NCI-H2107 (cell line): Measurements from ENCODE around the gene USP34.

Source experiments
- DNase-seq: peaks from one replicate; lab custom pipeline; 2025; lab: John Stamatoyannopoulos, UW

Gene USP34

GRCh38 chr2:61371027-61371426 is 99.9 kb downstream of the USP34 start:
- no peak for DNase-seq

- no peak for DNase-seq
Observed at GRCh38 chr2:61368687-61369665, 101.9 kb downstream of the USP34 start.

GRCh38 chr2:61367177-61367576 is 103.7 kb downstream of the USP34 start:
- no peak for DNase-seq

GRCh38 chr2:61363580-61363979 is 107.3 kb downstream of the USP34 start:
- DNase-seq: no peak

GRCh38 chr2:61362873-61363272 is 108.0 kb downstream of the USP34 start:
- DNase-seq: no peak

- no peak for DNase-seq
Observed at GRCh38 chr2:61361068-61361467, 109.8 kb downstream of the USP34 start.

- no peak for DNase-seq
Observed at GRCh38 chr2:61359058-61359457, 111.8 kb downstream of the USP34 start.

- DNase-seq: no peak
Observed at GRCh38 chr2:61357681-61358080, 113.2 kb downstream of the USP34 start.

GRCh38 chr2:61356958-61357350 is 113.9 kb downstream of the USP34 start:
- no peak for DNase-seq

GRCh38 chr2:61356261-61356957 is 114.5 kb downstream of the USP34 start:
- no peak for DNase-seq

- no peak for DNase-seq
Observed at GRCh38 chr2:61354543-61355197, 116.2 kb downstream of the USP34 start.

GRCh38 chr2:61353909-61354308 is 117.0 kb downstream of the USP34 start:
- no peak for DNase-seq

GRCh38 chr2:61350777-61351176 is 120.1 kb downstream of the USP34 start:
- DNase-seq: no peak

GRCh38 chr2:61343141-61343540 is 127.7 kb downstream of the USP34 start:
- no peak for DNase-seq

GRCh38 chr2:61340242-61340641 is 130.6 kb downstream of the USP34 start:
- no peak for DNase-seq

GRCh38 chr2:61338447-61338846 is 132.4 kb downstream of the USP34 start:
- no peak for DNase-seq

- no peak for DNase-seq
Observed at GRCh38 chr2:61335187-61335586, 135.7 kb downstream of the USP34 start.

- no peak for DNase-seq
Observed at GRCh38 chr2:61334466-61334865, 136.4 kb downstream of the USP34 start.

- no peak for DNase-seq
Observed at GRCh38 chr2:61328707-61329251, 142.1 kb downstream of the USP34 start.

- DNase-seq: no peak
Observed at GRCh38 chr2:61327173-61327572, 143.7 kb downstream of the USP34 start.

GRCh38 chr2:61326423-61326822 is 144.5 kb downstream of the USP34 start:
- DNase-seq: no peak

- DNase-seq: no peak
Observed at GRCh38 chr2:61320181-61320580, 150.7 kb downstream of the USP34 start.
